Superior temporal gyrus (tissue), 1 donor: Measurements from ENCODE around the gene RTP3.
"Not testable (repeated sequence)": the region's sequence is repeated elsewhere in the genome, so short reads cannot be mapped to it uniquely, and the experiment has no call there.

ENCODE experiments used
- DNase-seq: peaks from one replicate; pipeline ENCODE4 v3.0.0-alpha.2; 2016; ENCODE audit errors: extremely low spot score

The RTP3 gene

DNA sequence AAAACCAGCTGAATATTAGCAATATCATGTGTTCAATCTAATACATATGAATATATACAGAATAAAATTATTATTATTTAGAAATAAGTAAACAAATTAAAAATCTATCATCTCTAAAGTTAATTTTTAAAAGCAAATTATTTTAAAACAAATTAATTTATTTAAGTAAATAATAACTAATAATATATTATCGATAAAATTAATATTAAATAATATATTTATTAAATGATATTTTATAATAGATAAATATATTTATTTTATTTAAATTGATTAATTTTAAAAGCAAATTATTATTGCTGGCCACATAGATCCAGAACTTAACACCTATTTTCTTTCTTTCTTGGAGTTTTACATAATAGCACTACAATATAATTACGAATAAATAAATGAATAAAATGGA lies 22.2 kb downstream of the RTP3 start:
- no peak for DNase-seq

- DNase-seq: no peak
Measured at GRCh38 chr3:46520531-46520930, 22.8 kb downstream of the RTP3 start.

GRCh38 chr3:46521096-46521495 lies 23.3 kb downstream of the RTP3 start:
- no peak for DNase-seq

GRCh38 chr3:46522201-46522600 lies 24.4 kb downstream of the RTP3 start:
- not testable (repeated sequence) for DNase-seq

DNA sequence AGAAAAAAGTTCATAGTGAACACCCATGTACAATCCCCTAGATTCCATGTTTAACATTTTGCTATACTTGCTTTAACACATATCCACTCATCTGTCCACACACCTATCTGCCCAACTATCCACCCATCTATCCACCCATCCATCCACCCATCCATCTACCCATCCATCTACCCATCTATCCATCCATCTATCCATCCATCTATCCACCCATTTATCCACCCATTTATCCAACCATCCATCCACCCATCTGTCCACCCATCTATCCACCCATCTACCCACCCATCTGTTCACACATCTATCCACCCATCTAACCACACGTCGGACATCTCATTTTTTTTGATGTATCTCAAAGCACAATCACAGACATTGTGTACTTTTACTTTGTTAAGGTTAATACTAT lies 25.8 kb downstream of the RTP3 start:
- DNase-seq: no peak

DNA sequence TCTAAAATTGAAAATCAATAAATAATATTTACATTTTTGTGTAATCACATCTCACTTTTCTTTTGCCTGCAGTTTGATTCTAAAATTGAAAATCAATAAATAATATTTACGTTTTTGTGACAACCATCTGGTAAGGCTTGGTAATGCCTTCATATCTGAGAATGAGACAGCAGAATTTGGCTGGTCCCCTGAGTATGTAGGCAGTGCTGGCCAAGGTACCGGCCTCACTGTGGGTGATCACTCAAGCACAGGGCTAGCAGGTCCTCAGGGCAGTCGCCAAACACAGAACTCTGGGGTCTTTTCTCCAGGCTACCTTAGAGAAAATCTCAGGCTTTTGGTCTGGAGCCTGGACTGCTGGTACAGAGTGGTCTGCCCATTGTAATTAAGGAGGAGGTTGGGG lies 26.2 kb downstream of the RTP3 start:
- DNase-seq: no peak

DNA sequence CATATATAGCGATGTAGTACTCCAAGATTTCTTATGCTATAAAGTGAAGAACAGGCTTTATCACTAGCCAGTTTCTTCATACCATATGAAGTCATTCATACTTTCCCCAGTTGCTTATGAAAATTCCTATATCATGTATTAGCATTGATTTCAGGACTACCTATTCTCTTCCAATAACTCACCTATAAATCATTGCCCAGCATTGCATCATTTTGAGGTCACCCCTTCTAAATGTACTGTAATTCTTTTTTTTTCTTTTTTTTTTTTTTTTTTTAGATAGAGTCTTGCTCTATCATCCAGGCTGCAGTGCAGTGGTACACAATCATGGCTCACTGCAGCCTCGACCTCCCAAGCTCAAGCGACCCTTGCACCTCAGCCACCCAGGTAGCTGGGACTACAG lies 27.1 kb downstream of the RTP3 start:
- no peak for DNase-seq

GRCh38 chr3:46527239-46527638 lies 29.5 kb downstream of the RTP3 start:
- no peak for DNase-seq

DNA sequence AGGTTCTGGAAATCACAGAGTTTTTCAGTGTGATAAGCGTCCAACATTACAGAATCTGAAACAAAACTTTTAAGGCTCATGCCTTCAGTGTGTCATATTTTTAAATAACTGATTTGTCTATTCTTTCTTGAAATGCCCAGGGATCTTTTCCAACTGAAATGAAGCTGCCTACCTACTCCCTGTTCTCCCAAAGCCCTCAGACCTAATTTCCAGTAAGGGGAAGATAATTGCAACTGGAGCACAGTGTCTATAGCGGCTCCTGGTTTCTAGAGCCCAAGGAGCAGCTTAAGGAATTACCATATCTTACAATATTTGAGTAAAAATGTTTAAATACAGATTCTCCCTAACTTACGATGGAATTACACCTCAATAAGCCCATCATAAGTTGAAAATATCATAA lies 35.3 kb downstream of the RTP3 start:
- no peak for DNase-seq

DNA sequence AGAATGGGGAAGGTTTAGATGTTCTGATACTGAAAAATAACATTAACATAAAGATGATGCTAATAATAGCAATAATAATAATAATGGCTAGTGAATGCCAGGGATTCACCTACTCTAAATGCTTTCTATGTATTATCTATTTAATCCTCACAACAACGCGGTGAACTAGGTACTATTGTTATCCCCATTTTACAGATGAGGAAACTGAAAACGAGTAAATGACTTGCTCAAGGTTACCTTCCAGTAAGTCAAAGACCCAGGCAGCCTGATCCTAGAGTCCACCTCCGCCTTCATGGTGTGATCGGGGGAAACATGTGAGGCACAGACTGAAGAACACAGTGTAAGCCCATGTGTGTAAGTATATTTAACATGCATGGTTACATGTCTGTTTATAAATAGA lies 38.0 kb downstream of the RTP3 start:
- no peak for DNase-seq

GRCh38 chr3:46536758-46537157 lies 39.0 kb downstream of the RTP3 start:
- no peak for DNase-seq

GRCh38 chr3:46537316-46537715 lies 39.5 kb downstream of the RTP3 start:
- DNase-seq: no peak

GRCh38 chr3:46537779-46538178 lies 40.0 kb downstream of the RTP3 start:
- no peak for DNase-seq

- DNase-seq: not testable (repeated sequence)
Measured at GRCh38 chr3:46538425-46538802, 40.6 kb downstream of the RTP3 start.

- DNase-seq: no peak
Measured at GRCh38 chr3:46538803-46539442, 41.1 kb downstream of the RTP3 start.

- DNase-seq: no peak
Measured at GRCh38 chr3:46539443-46540005, 41.7 kb downstream of the RTP3 start.

- no peak for DNase-seq
Measured at GRCh38 chr3:46540550-46540949, 42.8 kb downstream of the RTP3 start.

DNA sequence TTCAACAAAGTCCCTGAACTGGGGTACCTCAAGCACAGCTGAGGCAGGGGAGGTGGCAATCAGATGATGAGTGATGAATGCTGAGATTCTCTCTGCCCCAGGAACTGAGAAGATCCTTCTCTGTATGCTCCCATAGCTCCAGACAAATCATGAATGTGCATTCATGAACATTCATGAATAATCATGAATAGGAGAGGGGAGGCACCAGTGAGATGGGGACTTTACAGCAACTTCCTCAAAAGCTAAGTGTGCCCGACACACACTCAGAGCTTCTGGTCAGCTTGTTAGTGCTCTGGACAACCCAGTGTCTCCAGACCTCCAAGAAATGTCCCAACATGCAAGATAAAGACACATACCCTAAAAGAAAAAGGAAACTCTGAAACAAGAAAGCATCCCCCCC lies 44.1 kb downstream of the RTP3 start:
- no peak for DNase-seq

DNA sequence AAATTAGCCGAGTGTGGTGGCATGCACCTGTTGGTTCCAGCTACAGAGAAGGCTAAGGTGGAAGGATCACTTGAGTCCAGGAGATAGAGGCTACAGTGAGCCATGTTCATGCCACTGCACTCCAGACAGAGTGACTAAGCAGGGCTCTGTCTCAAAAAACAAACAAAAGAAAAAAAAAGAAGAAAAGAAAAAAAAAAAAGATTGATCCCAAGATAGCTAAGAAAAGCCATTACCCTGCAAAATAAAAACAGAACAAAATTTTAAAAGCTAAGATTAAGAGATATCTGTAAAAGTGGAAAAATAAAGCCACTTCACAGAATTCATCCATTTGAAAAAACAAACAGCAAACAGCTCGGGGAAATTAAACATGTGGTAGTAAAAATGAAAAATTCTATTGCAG lies 44.6 kb downstream of the RTP3 start:
- no peak for DNase-seq

DNA sequence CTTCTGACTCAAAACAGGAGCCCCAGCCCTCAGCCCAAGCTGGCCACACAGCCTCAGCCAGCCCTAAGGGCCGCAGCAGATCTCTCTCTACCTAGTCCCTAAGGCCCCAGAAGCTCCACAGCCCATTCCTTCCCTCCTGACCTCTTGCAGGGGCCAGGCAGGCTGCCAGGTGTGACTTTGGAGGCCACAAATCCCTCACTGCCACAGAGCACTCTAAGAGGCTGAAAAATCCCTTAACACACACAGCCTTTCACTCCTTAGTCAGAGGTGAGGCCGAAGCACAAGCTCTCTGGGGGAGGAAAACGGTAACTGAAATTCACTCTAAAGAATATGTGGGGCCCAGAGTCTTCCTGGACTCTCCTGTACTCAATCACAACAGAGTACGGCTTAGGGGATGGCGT lies 45.0 kb downstream of the RTP3 start:
- DNase-seq: no peak

GRCh38 chr3:46544771-46545503 lies 47.2 kb downstream of the RTP3 start:
- DNase-seq: no peak

GRCh38 chr3:46545818-46546630 lies 48.2 kb downstream of the RTP3 start:
- no peak for DNase-seq
